B cell (primary cell): ENCODE measurements around the gene TMA7. TPM values are rescaled to one million over a fixed set of nuclear protein-coding genes. Genes with fewer than 3 reads are reported as not detected.

Experiments
- ATAC-seq: fragments of 200-7000 bp; cut with Tn5 transposase; one replicate; pipeline ENCODE4 v1.10.0; 2021; ENCODE audit warnings: low read depth, mild to moderate bottlenecking, moderate number of reproducible peaks, moderate library complexity
- CTCF ChIA-PET: fragments of 350-600 bp; sonication (Branson Sonifier 250); formaldehyde crosslinking; loops from one replicate; lab custom pipeline; 2021; ENCODE audit warnings: antibody characterized with exemption, inconsistent platforms; lab: Charles Lee
- POLR2A ChIA-PET: fragments of 350-600 bp; sonication (Branson Sonifier 250); formaldehyde crosslinking; loops from one replicate; lab custom pipeline; 2021; ENCODE audit warnings: antibody characterized with exemption; lab: Charles Lee
- DNase-seq: peaks from one replicate; pipeline ENCODE4 v3.0.0; 2013
- H2AFZ ChIP-seq: 2 replicates; pipeline ENCODE4 v1.6.1; 2012; ENCODE audit warnings: mild to moderate bottlenecking, low read depth, low read length; ENCODE audit not compliant: insufficient read depth, poor library complexity, severe bottlenecking
- H3K27ac ChIP-seq, 2 donors: 1 replicate in 1 of 2; 2 replicates in 1 of 2; pipeline ENCODE4 v1.5.1; 2012 to 2013; ENCODE audit warnings: low read length in 2 of 2, mild to moderate bottlenecking in 2 of 2, moderate library complexity in 1 of 2
- H3K27me3 ChIP-seq, 4 experiments: fragments of 200-600 bp in 1 of 4; sonication (generic) in 1 of 4; replicated peaks in 1 of 4; 1 replicate in 2 of 4; 2 replicates in 2 of 4; pipeline versions ENCODE4 v1.6.1 to v1.7.0; 2013 to 2016; ENCODE audit warnings: low read length in 3 of 4, mild to moderate bottlenecking in 2 of 4, mixed read lengths in 1 of 4, moderate library complexity in 1 of 4; ENCODE audit not compliant: insufficient read depth in 4 of 4, control insufficient read depth in 3 of 4; ENCODE audit errors: control extremely low read depth in 1 of 4
- H3K36me3 ChIP-seq, 2 experiments: replicated peaks in 1 of 2; 1 replicate in 1 of 2; 2 replicates in 1 of 2; pipeline versions ENCODE4 v1.6.1 to v1.7.1; 2013; ENCODE audit warnings: low read length in 1 of 2; ENCODE audit not compliant: insufficient read depth in 2 of 2, control insufficient read depth in 1 of 2; ENCODE audit errors: control extremely low read depth in 1 of 2, extremely low read depth in 1 of 2
- H3K4me1 ChIP-seq, 2 donors: fragments of 200-600 bp in 1 of 2; sonication (generic) in 1 of 2; 1 replicate in 1 of 2; 2 replicates in 1 of 2; pipeline versions ENCODE4 v1.5.1 to v1.6.1; 2013 to 2017; ENCODE audit warnings: low read length in 2 of 2; ENCODE audit not compliant: control insufficient read depth in 2 of 2, insufficient read depth in 2 of 2
- H3K4me2 ChIP-seq: replicated peaks from 2 replicates; pipeline ENCODE3; 2012; ENCODE audit warnings: mild to moderate bottlenecking, low read depth, low read length; ENCODE audit not compliant: poor library complexity, severe bottlenecking
- H3K4me3 ChIP-seq, 5 experiments: fragments of 200-600 bp in 1 of 5; sonication (generic) in 1 of 5; 1 replicate in 3 of 5; 2 replicates in 2 of 5; pipeline versions ENCODE4 v1.5.1 to v1.7.0; 2011 to 2016; ENCODE audit warnings: low read length in 4 of 5, mild to moderate bottlenecking in 4 of 5, low read depth in 2 of 5, control low read depth in 1 of 5, moderate library complexity in 1 of 5; ENCODE audit not compliant: insufficient read depth in 1 of 5; ENCODE audit errors: control extremely low read depth in 1 of 5, extremely low read depth in 1 of 5
- H3K79me2 ChIP-seq: fragments of 200-600 bp; sonication (generic); one replicate; pipeline ENCODE4 v1.6.0; 2016; ENCODE audit warnings: low read length; ENCODE audit not compliant: control insufficient read depth, insufficient read depth
- H3K9ac ChIP-seq: fragments of 200-600 bp; sonication (generic); 2 replicates; pipeline ENCODE4 v1.6.1; 2017; ENCODE audit warnings: mild to moderate bottlenecking, low read length, moderate library complexity
- H3K9me3 ChIP-seq, 3 donors: one replicate each; pipeline versions ENCODE4 v1.6.1 to v1.7.1; 2013; ENCODE audit warnings: low read length in 2 of 3; ENCODE audit not compliant: control insufficient read depth in 2 of 3, insufficient read depth in 1 of 3; ENCODE audit errors: control extremely low read depth in 1 of 3
- H4K20me1 ChIP-seq: 2 replicates; pipeline ENCODE4 v1.6.0; 2012; ENCODE audit warnings: mild to moderate bottlenecking, low read length; ENCODE audit not compliant: insufficient read depth, control insufficient read depth, poor library complexity, severe bottlenecking
- H3K27ac Mint-ChIP-seq: one replicate; pipeline ENCODE4 v1.8.0; 2021; ENCODE audit warnings: mixed read lengths
- H3K27me3 Mint-ChIP-seq: one replicate; pipeline ENCODE4 v1.8.0; 2021; ENCODE audit warnings: mixed read lengths
- H3K4me1 Mint-ChIP-seq: one replicate; pipeline ENCODE4 v1.8.0; 2021; ENCODE audit warnings: mixed read lengths
- H3K4me3 Mint-ChIP-seq: one replicate; pipeline ENCODE4 v1.8.0; 2021; ENCODE audit warnings: mixed read lengths
- H3K9me3 Mint-ChIP-seq: one replicate; pipeline ENCODE4 v1.8.0; 2022; ENCODE audit warnings: mixed read lengths; ENCODE audit not compliant: insufficient read depth
- EZH2 ChIP-seq: IDR thresholded peaks from 2 replicates; pipeline ENCODE4 v1.6.1; 2012; ENCODE audit warnings: borderline replicate concordance, low read depth, mild to moderate bottlenecking, moderate library complexity, low read length; ENCODE audit not compliant: insufficient read depth, poor library complexity, severe bottlenecking
- WGBS: methylation state at CpG from one replicate; pipeline ENCODE4 v1.1.5; 2013; ENCODE audit warnings: missing lambda C conversion rate; ENCODE audit not compliant: insufficient coverage; 5-methylcytosine and 5-hydroxymethylcytosine counted together
- intact Hi-C: fragments of 100-400 bp; cut with micrococcal nuclease; formaldehyde crosslinking; loops from one replicate; pipeline ENCODE4 v1.10.0; 2022
- polyA plus RNA-seq: library from polyadenylated mRNA; depleted of rRNA; stranded (reverse); fragments of >200 nt; gene quantifications from 2 replicates; pipeline ENCODE4 v1.2.3, GENCODE V29; 2012
- total RNA-seq, 2 donors: library from RNA; stranded (reverse); fragments of 120-200 nt in 1 of 2; gene quantifications; 1 replicate in 1 of 2; 2 replicates in 1 of 2; pipeline versions ENCODE4 v1.2.3 to v1.2.4, GENCODE V29; 2013 to 2022
- TF ChIP-seq, protein P1 (sequence below): fragments of 200-600 bp; IDR thresholded peaks from one replicate; pipeline ENCODE4 v1.8.0; 2022; ENCODE audit warnings: antibody characterized with exemption, mild to moderate bottlenecking

TMA7 gene
- total and polyA plus RNA-seq, 2 donors (not counting 1 experiment from before 2014, with no cell fraction given) = 169 to 194 TPM

DNA sequence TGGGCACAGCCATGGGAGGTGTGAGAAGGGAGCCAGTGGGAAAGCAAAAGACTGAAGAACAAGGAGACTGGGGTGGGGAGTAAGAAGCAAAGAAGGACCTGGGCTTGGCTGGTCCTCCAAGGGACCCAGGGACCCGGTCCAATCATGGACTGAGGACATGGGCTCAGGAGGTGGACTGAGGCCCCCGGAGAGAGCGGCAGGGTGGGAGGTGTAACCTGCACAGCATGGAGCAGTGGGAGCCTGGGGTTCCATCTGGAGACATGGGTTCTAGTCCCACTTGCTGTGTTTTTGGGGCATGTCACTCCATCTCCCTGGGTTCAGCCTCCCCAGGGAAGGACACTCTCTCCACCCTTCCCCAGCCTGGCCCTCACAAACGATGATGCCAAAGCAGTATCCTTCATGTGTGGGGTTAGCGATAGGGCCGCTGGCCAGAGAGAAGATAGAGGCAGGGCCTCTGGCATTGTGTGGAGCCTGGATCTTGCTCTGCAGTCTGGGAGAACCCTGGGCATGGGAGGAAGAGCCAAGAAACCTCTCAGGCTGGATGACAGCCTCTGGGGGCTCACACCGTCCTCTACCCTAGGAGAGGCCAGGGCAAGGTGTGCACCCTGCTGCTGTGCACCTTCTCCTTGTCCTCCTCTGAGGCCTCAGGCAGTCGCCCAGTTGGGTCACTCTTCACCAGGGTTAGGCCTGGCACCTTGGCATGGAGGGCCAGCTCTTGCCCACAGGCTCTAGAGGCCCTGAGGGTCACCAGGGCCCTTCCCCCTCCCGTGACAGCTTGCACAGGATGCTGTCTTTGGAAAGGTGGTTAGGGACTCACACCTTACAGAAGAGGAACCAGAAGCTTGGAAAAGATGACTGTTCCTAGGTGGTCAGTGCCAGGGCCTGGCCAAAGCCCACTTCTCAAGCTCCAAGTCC is 42.0 kb upstream of the TMA7 start:
- Histone ChIP-seq H3K36me3 (no peaks in the 10 kb centered on the region), H3K9ac (no peak overlapping the region), H3K27ac (no peak overlapping the region), H3K4me1 (no peaks in the 10 kb centered on the region), H4K20me1 (no peaks in the 10 kb centered on the region), H2AFZ (no peak overlapping the region), H3K79me2 (no peaks in the 10 kb centered on the region), H3K9me3 (no peaks in the 10 kb centered on the region), H3K4me3 (no peak overlapping the region), H3K4me2 (no peak overlapping the region), H3K27me3 (peaks cover 0 to 6% (median 2%) of the 10 kb centered on the region in 4 experiments)
- no peak for DNase-seq
- Mint-ChIP-seq H3K4me1 (no peaks in the 10 kb centered on the region), H3K27me3 (peaks cover 24% of the 10 kb centered on the region), H3K27ac (no peak overlapping the region), H3K9me3 (no peaks in the 10 kb centered on the region), H3K4me3 (no peak overlapping the region)
- CTCF ChIA-PET = interaction anchor here (4.3 to 8.0 kb wide), 3 partner anchors 36 to 155 kb away, joined by 130 to 330 read pairs (median 190); partner anchors contain the start of genes CCDC51, PFKFB4, PLXNB1 and SHISA5
- no peak for TF ChIP-seq EZH2
- TF ChIP-seq, protein P1, sequence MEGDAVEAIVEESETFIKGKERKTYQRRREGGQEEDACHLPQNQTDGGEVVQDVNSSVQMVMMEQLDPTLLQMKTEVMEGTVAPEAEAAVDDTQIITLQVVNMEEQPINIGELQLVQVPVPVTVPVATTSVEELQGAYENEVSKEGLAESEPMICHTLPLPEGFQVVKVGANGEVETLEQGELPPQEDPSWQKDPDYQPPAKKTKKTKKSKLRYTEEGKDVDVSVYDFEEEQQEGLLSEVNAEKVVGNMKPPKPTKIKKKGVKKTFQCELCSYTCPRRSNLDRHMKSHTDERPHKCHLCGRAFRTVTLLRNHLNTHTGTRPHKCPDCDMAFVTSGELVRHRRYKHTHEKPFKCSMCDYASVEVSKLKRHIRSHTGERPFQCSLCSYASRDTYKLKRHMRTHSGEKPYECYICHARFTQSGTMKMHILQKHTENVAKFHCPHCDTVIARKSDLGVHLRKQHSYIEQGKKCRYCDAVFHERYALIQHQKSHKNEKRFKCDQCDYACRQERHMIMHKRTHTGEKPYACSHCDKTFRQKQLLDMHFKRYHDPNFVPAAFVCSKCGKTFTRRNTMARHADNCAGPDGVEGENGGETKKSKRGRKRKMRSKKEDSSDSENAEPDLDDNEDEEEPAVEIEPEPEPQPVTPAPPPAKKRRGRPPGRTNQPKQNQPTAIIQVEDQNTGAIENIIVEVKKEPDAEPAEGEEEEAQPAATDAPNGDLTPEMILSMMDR = no peak
- ATAC-seq = no peak
- POLR2A ChIA-PET = no interaction called here
- WGBS = 91% methylated on average over 8 of the region's 9 CpGs
- intact Hi-C loops = no loop called here
